GM12801 (cell line): Measurements from ENCODE around the gene SEPTIN5.

ENCODE experiments used
- CTCF ChIP-seq: IDR thresholded peaks from one replicate; pipeline ENCODE4 v1.5.1; 2011; ENCODE audit warnings: control low read depth; ENCODE audit not compliant: insufficient read length; ENCODE audit errors: extremely low read depth

The SEPTIN5 gene

GRCh38 chr22:19755145-19755710 is 40.9 kb downstream of the SEPTIN5 start:
- no peak for TF ChIP-seq CTCF

- TF ChIP-seq CTCF, result no peak
These were observed 41.5 kb downstream of the SEPTIN5 start for GRCh38 chr22:19755722-19756287.

GRCh38 chr22:19756288-19757128 is 42.2 kb downstream of the SEPTIN5 start:
- no peak for TF ChIP-seq CTCF

- TF ChIP-seq CTCF, result no peak
These were observed 43.1 kb downstream of the SEPTIN5 start for GRCh38 chr22:19757140-19757984.

- no peak for TF ChIP-seq CTCF
These were observed 43.9 kb downstream of the SEPTIN5 start for GRCh38 chr22:19757985-19758895.

- TF ChIP-seq CTCF, result no peak
These were observed 44.7 kb downstream of the SEPTIN5 start for GRCh38 chr22:19758896-19759426.
